Astrocyte of the spinal cord (primary cell): ENCODE measurements around the gene DDX3X.

ENCODE experiments used
- DNase-seq: peaks from one replicate; pipeline ENCODE4 v3.0.0; 2011; ENCODE audit warnings: low read depth, low spot score
- H3K4me3 ChIP-seq: 2 replicates; pipeline ENCODE4 v1.5.1; 2011; ENCODE audit warnings: low read depth, mild to moderate bottlenecking, low read length, moderate library complexity
- in situ Hi-C: cut with HindIII; loops from 2 replicates; pipeline ENCODE4 v1.10.0; 2017; ENCODE audit warnings: low sequenced_read_pairs
- TF ChIP-seq, protein P1 (sequence below): IDR thresholded peaks from 2 replicates; pipeline ENCODE4 v1.5.1; 2012; ENCODE audit warnings: low read depth, mild to moderate bottlenecking, low read length, inconsistent platforms

DDX3X gene

DNA sequence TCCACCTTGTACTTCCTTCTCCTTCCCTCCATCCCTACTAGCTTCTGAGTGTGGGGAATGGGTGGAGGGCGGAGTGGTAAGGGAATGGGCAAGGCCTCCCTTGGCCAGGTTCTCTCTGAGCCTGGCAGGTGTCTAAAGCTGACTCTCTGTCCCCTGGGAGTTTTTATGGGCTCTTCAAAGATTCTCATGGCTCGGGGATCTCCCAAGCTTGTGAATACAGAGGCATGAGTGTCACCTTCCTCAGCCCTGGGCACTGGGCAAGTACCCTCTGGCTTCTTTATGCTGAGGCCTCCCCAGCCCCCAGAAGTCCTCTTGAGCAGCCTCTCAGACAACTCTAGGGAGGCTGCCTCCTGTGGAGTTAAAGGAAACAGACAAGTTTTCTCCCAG lies 32.5 kb upstream of the DDX3X start:
- in situ Hi-C loops = no loop called here
- H3K4me3 ChIP-seq = no peak overlapping the region
- TF ChIP-seq, protein P1, sequence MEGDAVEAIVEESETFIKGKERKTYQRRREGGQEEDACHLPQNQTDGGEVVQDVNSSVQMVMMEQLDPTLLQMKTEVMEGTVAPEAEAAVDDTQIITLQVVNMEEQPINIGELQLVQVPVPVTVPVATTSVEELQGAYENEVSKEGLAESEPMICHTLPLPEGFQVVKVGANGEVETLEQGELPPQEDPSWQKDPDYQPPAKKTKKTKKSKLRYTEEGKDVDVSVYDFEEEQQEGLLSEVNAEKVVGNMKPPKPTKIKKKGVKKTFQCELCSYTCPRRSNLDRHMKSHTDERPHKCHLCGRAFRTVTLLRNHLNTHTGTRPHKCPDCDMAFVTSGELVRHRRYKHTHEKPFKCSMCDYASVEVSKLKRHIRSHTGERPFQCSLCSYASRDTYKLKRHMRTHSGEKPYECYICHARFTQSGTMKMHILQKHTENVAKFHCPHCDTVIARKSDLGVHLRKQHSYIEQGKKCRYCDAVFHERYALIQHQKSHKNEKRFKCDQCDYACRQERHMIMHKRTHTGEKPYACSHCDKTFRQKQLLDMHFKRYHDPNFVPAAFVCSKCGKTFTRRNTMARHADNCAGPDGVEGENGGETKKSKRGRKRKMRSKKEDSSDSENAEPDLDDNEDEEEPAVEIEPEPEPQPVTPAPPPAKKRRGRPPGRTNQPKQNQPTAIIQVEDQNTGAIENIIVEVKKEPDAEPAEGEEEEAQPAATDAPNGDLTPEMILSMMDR = no peak
- no peak for DNase-seq

DNA sequence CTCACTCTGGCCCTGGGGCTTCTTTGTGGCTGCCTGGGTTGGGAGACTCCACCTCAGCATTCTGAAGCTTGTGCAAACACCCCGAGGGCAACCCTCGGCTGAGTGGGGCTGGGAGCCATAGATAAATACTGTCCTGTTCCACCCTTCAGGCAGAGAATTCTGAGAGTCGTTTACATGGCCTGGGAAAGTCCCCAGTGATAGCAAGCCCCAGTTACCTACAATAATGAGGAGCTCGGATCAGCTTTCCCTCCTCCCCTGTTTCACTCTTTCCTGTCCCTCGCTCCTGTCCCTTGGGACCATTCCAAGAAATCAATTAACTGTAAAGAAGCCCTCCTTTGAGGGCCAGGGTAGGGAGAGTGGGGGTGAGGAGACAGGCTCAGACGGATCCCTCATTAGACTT lies 31.6 kb upstream of the DDX3X start:
- TF ChIP-seq, protein P1 = no peak
- DNase-seq = no peak
- H3K4me3 ChIP-seq = no peak overlapping the region
- in situ Hi-C loops = no loop called here

DNA sequence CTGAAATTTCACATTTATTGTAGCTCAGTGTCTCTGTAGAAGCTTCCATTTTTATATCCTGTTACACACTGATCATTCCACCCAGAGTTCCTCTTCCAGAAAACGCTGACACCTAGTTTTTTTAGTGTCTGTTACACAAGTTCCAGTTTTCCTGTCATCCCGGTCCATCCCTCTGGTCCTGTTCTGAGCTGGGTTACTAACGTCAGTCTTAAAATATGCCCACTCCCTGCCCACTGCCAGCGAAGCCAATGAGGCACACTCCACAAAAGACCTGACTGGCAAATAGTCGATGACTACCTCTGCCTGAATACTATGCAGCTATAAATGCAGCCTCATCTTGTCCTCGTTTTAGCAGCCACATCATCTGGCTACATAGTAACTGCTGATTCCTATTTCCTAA lies 30.9 kb upstream of the DDX3X start:
- no peak for DNase-seq
- H3K4me3 ChIP-seq = no peak overlapping the region
- TF ChIP-seq, protein P1 = no peak
- in situ Hi-C loops = no loop called here

DNA sequence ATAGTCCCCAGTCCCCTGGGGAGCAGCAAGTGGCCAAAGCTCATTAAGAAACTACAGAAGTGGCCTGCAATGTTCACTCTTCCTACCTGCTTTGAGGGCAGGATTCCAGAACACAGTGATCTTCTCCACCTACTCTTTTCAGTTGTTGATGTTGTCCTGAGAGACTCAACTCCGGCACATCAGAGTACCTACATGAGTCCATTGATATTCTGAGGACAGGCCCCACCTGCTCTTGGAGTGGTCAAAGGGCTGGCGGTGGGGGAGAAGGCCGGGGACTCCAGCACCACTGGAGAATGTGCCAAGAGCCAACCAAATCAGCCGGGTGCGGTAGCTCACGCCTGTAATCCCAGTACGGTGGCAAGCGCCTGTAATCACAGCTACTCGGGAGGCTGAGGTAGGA lies 29.8 kb upstream of the DDX3X start:
- no peak overlapping the region for H3K4me3 ChIP-seq
- TF ChIP-seq, protein P1 = no peak
- in situ Hi-C loops = no loop called here
- no peak for DNase-seq

DNA sequence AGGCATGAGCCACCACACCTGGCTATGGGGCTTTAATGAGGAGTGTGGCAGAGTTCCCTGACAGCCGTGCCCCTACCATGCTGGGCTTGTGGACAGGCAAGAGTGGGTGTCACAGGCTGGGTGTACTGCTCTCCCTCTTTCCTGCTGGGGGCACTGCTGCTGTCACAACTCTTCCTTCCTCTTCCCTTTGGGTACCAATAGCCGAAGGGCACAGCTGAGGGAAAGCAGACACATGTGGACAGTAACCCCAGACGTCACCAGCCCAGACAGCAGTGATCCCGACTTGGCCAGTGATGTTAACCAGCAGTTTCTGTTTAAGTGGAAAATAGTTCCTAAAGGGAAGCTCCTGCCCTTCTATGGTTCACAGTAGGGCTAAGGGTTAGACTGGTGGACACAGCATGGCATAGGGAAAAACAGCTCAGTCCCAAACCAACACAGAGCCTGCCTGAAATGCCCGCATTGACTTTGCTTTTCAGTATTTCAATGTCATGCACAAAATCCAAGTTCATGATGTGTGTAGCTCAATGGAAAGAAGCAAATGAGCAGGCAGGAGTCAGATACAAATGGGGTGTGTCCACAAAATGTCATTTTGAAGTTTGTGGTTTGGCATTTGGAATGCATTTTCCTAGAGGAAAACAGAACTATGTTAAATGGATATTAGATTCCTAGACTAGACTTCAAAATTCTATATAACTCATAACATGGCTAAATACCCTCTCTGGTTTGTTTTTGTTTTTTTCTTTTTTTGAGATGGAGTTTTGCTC lies 24.9 kb upstream of the DDX3X start:
- no peak for DNase-seq
- in situ Hi-C loops = no loop called here
- TF ChIP-seq, protein P1 = no peak

DNA sequence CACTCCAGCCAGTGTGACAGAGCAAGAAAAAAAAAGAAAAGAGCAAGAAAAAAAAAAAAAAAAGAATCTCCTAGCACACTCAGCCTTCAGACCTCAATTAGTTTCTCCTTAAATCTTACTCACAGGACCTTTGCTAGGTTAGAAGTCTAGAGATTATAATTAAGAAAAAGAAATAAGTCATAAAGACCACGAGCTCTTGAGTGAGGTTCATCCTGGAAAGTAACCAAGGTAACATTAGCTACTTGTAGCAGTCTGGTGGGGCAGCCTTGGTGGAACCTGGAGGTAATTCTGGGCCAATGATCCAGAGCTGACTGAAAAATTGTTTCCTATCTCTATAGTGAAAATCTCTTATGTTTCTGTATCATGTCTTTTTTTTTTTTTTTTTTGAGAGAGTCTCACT lies 21.2 kb upstream of the DDX3X start:
- no peak for DNase-seq
- in situ Hi-C loops = no loop called here
- TF ChIP-seq, protein P1 = no peak
- H3K4me3 ChIP-seq = no peak overlapping the region

More for the DNA sequence above, 24.9 kb upstream of the DDX3X start:
- H3K4me3 ChIP-seq = no peak overlapping the region
